22Rv1 (cell line): Measurements from ENCODE around the gene TLX2.

Source experiments
- H3K27ac ChIP-seq: fragments of 450-650 bp; 2 replicates; pipeline ENCODE4 v1.5.1; 2017
- CTCF ChIP-seq: fragments of 450-650 bp; IDR thresholded peaks from 2 replicates; pipeline ENCODE4 v1.5.1; 2017; ENCODE audit warnings: mild to moderate bottlenecking
- ZFX ChIP-seq: fragments of 450-650 bp; IDR thresholded peaks from 2 replicates; pipeline ENCODE4 v1.6.1; 2017; ENCODE audit warnings: antibody characterized with exemption, borderline replicate concordance

Gene TLX2

GRCh38 chr2:74556831-74557370 lies 42.7 kb downstream of the TLX2 start:
- no peak overlapping the region for H3K27ac ChIP-seq
- no peak for TF ChIP-seq CTCF
- TF ChIP-seq ZFX = no peak

GRCh38 chr2:74558284-74559230 lies 44.3 kb downstream of the TLX2 start:
- no peak for TF ChIP-seq ZFX
- no peak for TF ChIP-seq CTCF
- H3K27ac ChIP-seq = peak overlapping the region; percentile 67

- TF ChIP-seq ZFX (no peak), CTCF (no peak)
- H3K27ac ChIP-seq = peak overlapping the region; percentile 67
Observed at GRCh38 chr2:74559912-74560311, 45.7 kb downstream of the TLX2 start.

GRCh38 chr2:74560591-74560990 lies 46.3 kb downstream of the TLX2 start:
- no peak for TF ChIP-seq CTCF
- peak overlapping the region; percentile 67 for H3K27ac ChIP-seq

GRCh38 chr2:74561022-74561421 lies 46.8 kb downstream of the TLX2 start:
- peak overlapping the region; percentile 67 for H3K27ac ChIP-seq

- TF ChIP-seq CTCF = no peak
- TF ChIP-seq ZFX = no peak
- no peak overlapping the region for H3K27ac ChIP-seq
Observed at GRCh38 chr2:74562126-74562775, 48.0 kb downstream of the TLX2 start.

- TF ChIP-seq CTCF (no peak), ZFX (no peak)
- no peak overlapping the region for H3K27ac ChIP-seq
Observed at GRCh38 chr2:74564222-74564621, 50.0 kb downstream of the TLX2 start.
